Breast epithelium (tissue), 3 donors: ENCODE measurements around the gene FOXN3.

Experiments
- POLR2A ChIP-seq: fragments of 450-650 bp; IDR thresholded peaks from one replicate; pipeline ENCODE4 v1.6.1; 2016; ENCODE audit warnings: antibody characterized with exemption, mild to moderate bottlenecking, moderate library complexity
- POLR2AphosphoS5 ChIP-seq, 3 donors: sonication (generic); formaldehyde crosslinking; IDR thresholded peaks; one replicate each; pipeline ENCODE4 v1.6.1; 2017; ENCODE audit warnings: antibody characterized with exemption in 3 of 3
- TF ChIP-seq, protein P1 (sequence below), 3 donors: fragments of 450-650 bp; IDR thresholded peaks; one replicate each; pipeline ENCODE4 v1.5.1; 2016 to 2017; ENCODE audit warnings: antibody characterized with exemption in 3 of 3, mild to moderate bottlenecking in 3 of 3, moderate library complexity in 3 of 3

DNA sequence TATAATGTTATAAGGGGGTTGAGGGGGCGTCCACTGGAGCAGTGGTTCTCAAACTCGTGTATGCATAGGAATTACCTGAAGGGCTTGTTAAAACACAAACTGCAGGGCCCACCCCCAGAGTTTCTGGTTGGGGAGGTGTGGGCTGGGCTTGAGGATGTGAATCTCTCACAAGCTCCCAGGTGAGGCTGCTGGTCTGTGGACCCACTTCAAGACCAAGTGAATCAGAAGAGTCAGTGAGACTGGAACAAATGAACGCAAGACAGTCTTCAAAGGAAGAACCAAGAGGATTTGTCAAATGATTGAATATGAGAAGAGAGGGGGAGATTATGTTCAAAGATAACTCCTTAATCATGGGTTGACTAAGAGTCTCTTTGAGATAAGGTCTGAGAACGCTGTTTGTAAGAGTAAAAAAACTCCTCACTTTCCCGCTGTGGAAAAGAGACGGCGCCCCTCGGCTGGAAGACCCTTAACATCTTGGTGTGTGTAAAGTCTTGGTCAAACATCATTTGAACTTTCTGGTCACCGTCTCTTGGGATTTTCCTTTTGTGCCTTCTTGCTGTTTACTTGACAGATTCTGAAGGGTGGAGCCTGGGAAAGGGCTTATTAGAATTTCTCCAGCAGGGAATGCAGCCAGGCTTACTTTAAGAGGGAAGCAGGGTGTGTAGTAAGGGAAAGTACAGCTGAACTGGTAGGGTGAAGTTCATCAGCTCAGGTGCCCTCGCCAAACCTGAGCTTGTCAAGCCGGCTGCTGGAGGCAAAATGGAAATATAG, 5.3 kb upstream of the FOXN3 start:
- TF ChIP-seq, protein P1, sequence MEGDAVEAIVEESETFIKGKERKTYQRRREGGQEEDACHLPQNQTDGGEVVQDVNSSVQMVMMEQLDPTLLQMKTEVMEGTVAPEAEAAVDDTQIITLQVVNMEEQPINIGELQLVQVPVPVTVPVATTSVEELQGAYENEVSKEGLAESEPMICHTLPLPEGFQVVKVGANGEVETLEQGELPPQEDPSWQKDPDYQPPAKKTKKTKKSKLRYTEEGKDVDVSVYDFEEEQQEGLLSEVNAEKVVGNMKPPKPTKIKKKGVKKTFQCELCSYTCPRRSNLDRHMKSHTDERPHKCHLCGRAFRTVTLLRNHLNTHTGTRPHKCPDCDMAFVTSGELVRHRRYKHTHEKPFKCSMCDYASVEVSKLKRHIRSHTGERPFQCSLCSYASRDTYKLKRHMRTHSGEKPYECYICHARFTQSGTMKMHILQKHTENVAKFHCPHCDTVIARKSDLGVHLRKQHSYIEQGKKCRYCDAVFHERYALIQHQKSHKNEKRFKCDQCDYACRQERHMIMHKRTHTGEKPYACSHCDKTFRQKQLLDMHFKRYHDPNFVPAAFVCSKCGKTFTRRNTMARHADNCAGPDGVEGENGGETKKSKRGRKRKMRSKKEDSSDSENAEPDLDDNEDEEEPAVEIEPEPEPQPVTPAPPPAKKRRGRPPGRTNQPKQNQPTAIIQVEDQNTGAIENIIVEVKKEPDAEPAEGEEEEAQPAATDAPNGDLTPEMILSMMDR (IDR thresholded peaks at IDR 0.05), result no peak
- TF ChIP-seq POLR2A, result no peak
- no peak for TF ChIP-seq POLR2AphosphoS5 (IDR thresholded peaks at IDR 0.05)
